Karpas-422 (cell line): Measurements from ENCODE around the gene NADK. TPM values are rescaled to one million over a fixed set of nuclear protein-coding genes. Genes with fewer than 3 reads are reported as not detected.

Source experiments
- DNase-seq: peaks from one replicate; pipeline ENCODE4 v3.0.0-alpha.2; 2015
- H2AFZ ChIP-seq: fragments of 200-600 bp; sonication (generic); 2 replicates; pipeline ENCODE4 v1.6.1; 2014; ENCODE audit warnings: antibody characterized with exemption, low read length, mixed read lengths
- H3K27ac ChIP-seq: fragments of 200-600 bp; sonication (generic); 2 replicates; pipeline ENCODE4 v1.5.1; 2014; ENCODE audit warnings: mild to moderate bottlenecking, low read length, moderate library complexity
- H3K27me3 ChIP-seq: fragments of 200-600 bp; sonication (generic); 2 replicates; pipeline ENCODE4 v1.6.1; 2014; ENCODE audit warnings: low read length, mixed read lengths
- H3K36me3 ChIP-seq: fragments of 200-600 bp; sonication (generic); 2 replicates; pipeline ENCODE4 v1.6.1; 2014; ENCODE audit warnings: low read length, mixed read lengths; ENCODE audit not compliant: insufficient read depth
- H3K4me1 ChIP-seq: fragments of 200-600 bp; sonication (generic); 2 replicates; pipeline ENCODE4 v1.6.1; 2014; ENCODE audit warnings: mild to moderate bottlenecking, low read length, mixed read lengths
- H3K4me2 ChIP-seq: fragments of 200-600 bp; sonication (generic); 2 replicates; pipeline ENCODE4 v1.6.1; 2014; ENCODE audit warnings: low read length, low read depth, mild to moderate bottlenecking; ENCODE audit not compliant: poor library complexity, severe bottlenecking
- H3K4me3 ChIP-seq: fragments of 200-600 bp; sonication (generic); 2 replicates; pipeline ENCODE4 v1.5.1; 2014; ENCODE audit warnings: mild to moderate bottlenecking, antibody characterized with exemption, low read length, mixed read lengths
- H3K79me2 ChIP-seq: fragments of 200-600 bp; sonication (generic); 2 replicates; pipeline ENCODE4 v1.6.1; 2014; ENCODE audit warnings: mild to moderate bottlenecking, low read length, mixed read lengths
- H3K9ac ChIP-seq: fragments of 200-600 bp; sonication (generic); 2 replicates; pipeline ENCODE4 v1.6.0; 2014; ENCODE audit warnings: low read length
- H3K9me2 ChIP-seq: fragments of 200-600 bp; sonication (generic), shearing (Covaris generic); replicated peaks from 2 replicates; pipeline ENCODE4 v1.6.0; 2014; ENCODE audit warnings: mild to moderate bottlenecking, low read length, moderate library complexity; ENCODE audit not compliant: insufficient read depth
- H3K9me3 ChIP-seq: fragments of 300-700, 200-600 bp; sonication (generic); 2 replicates; pipeline ENCODE4 v1.6.1; 2014; ENCODE audit warnings: low read length, mixed read lengths
- H4K20me1 ChIP-seq: fragments of 200-600 bp; sonication (generic); 2 replicates; pipeline ENCODE4 v1.6.1; 2014; ENCODE audit warnings: mild to moderate bottlenecking, antibody characterized with exemption, low read length, low read depth; ENCODE audit not compliant: insufficient read depth
- total RNA-seq: library from RNA; depleted of rRNA; stranded (reverse); fragments of >200 nt; shearing (Covaris generic); gene quantifications from 2 replicates; pipeline ENCODE4 v1.2.3, GENCODE V29; 2014; ENCODE audit warnings: low replicate concordance

Gene NADK
- total RNA-seq, 1 experiment from 2014 or later = 44.3 TPM

DNA sequence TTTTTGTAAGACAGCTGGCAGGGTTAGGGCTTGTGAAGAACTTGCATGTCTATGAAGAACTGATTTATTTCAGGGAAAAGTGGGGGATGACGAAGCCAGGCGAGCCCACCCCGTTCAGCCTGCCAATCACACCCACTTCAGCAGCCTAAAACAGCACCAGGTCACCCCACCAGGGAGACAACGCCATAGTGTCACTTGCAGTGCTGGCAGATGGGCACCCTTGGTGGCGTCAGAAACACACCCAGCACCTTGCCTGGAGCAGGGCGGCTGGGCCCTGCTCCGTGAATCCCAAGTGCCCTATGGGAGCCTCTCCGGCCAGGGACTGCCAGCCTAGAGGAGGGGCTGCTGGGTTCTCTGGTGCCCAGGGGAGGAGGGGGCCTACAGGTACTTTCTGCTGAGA, 5.0 kb upstream of the NADK start:
- Histone ChIP-seq H3K79me2 (0 out of 2 replicates have a peak, but pooled peaks cover 4% of the 10 kb centered on the region), H3K9me3 (no peaks in the 10 kb centered on the region), H3K9ac (peak overlapping the region; percentile 7), H3K27ac (peak overlapping the region; percentile 98), H4K20me1 (no peaks in the 10 kb centered on the region), H3K36me3 (peaks cover 21% of the 10 kb centered on the region), H2AFZ (no peak overlapping the region), H3K4me2 (peak overlapping the region; percentile 13), H3K4me1 (peaks cover 60% of the 10 kb centered on the region), H3K27me3 (no peaks in the 10 kb centered on the region), H3K9me2 (no peaks in the 10 kb centered on the region), H3K4me3 (no peak overlapping the region)
- DNase-seq = no peak

DNA sequence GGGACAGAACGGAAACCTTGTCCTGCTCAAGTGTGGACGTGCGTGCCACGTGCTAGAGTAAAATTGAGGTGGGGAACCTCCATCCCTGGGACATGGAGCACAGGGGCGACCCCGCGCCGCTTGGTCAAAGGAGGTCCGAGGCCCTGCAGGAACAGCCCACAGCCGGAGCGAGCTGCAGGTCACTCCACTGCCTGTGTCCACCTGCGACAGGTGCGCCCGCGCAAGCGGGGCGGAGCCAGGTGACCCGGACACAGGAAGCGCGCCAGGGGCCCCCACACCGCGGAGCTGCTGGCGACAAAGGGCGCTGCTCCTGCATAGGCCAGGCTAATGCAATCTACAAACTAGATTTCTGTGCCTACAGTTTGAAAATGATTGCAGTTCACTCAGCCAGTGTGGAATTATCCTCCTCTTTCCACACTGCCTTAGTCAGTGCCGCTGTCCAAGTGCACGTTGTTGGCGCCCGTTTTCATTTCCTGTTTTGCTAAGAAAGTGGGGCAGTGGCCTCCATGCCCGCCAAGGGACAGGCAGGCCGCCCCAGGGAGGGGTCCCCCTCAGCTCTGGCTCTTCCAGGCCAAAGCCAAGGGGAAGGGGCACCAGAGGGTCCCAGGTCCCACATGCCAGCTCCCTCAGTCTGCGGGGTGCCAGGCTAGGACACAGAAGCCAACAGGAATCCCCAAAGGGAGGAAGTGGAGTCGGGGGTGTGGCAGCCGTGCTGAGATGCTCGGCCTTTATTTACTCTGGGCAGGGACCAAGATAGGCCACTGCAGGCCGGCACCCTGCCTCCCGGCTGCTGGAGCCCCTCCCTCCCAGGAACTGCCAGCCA, 4.3 kb upstream of the NADK start:
- Histone ChIP-seq H3K9me3 (no peaks in the 10 kb centered on the region), H3K9ac (peak overlapping the region; percentile 7; the same call in 1 of the 2 replicates), H2AFZ (no peak overlapping the region), H3K27ac (peak overlapping the region; percentile 98), H3K27me3 (no peaks in the 10 kb centered on the region), H4K20me1 (no peaks in the 10 kb centered on the region), H3K4me2 (peak overlapping the region; percentile 13), H3K79me2 (peaks cover 9% of the 10 kb centered on the region), H3K4me1 (peaks cover 60% of the 10 kb centered on the region), H3K9me2 (no peaks in the 10 kb centered on the region), H3K4me3 (no peak overlapping the region), H3K36me3 (peaks cover 16% of the 10 kb centered on the region)
- DNase-seq = peak; percentile 56

DNA sequence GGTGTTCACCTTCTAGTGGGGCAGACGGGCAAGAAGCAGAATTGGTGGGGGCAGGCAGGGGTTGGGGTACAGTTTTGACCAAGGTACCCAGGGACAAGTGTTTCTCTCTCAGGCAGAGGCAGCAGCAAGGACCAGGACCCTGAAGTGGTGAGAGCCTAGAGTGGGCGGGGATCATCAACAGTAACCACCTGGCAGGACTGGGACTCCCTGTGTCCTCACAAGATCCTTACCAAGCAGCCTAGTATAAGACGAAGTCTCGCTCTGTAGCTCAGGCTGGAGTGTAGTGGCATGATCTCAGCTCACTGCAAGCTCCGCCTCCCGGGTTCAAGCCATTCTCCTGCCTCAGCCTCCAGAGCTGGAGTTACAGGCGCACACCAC, 3.2 kb upstream of the NADK start:
- DNase-seq = no peak
- Histone ChIP-seq H3K27me3 (no peaks in the 10 kb centered on the region), H3K9me3 (no peaks in the 10 kb centered on the region), H4K20me1 (no peaks in the 10 kb centered on the region), H3K36me3 (peaks cover 10% of the 10 kb centered on the region), H3K9me2 (no peaks in the 10 kb centered on the region), H3K4me1 (peaks cover 69% of the 10 kb centered on the region), H3K79me2 (peaks cover 20% of the 10 kb centered on the region), H2AFZ (no peak overlapping the region), H3K27ac (peak overlapping the region; percentile 98), H3K9ac (peak overlapping the region; percentile 79), H3K4me2 (peak overlapping the region; percentile 74), H3K4me3 (peak overlapping the region; percentile 59; the same call in 1 of the 2 replicates)

DNA sequence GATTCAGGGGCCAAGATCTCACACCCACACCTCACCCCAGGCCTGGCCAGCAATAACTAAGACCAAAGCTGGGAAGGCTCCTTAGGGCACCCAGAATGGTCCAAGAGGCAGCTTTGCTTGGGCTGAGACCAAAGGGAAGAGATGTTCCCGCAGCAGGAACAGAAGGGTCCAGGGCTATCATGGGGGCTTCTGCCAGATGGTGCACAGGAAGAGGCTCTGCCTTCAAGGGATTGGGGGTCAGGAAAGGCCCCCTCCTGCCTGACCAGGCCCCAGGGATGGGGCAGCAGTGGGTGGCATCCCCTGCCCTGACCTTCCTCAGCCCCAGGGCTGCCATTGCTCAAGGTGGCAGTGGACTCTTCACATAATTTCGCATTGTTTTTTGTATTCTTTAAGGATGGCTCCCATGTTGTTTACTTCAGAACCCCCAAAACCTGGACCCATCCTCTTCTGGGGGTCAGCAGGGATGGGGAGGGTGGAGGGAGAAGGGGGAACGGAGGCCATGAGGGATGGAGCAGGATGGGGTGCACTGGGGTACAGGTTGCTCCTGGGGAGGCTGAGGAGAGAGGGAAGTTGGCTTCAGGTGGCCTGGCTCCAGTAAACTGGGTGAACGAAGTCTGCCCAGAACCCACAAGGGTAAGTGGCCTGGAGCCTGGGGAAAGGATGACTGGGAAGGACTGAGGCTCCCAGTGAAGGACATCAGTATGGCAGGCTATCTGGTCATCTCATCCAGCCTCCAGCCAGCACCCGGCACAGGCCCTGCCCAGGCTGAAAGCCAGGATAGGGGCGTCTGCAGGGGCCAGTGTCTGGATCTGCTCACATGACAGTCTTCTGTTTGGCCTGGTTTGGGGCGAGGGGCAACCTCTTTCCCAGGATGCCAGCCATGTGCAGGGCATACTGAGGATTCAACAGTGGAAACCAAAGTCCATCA, 2.6 kb upstream of the NADK start:
- H4K20me1 ChIP-seq = peaks cover 3% of the 10 kb centered on the region; the same call in 1 of the 2 replicates
- H3K4me2 ChIP-seq = peak overlapping the region; percentile 74
- no peaks in the 10 kb centered on the region for H3K9me3 ChIP-seq
- peak overlapping the region; percentile 79 for H3K9ac ChIP-seq
- H2AFZ ChIP-seq = no peak overlapping the region
- peak overlapping the region; percentile 98 for H3K27ac ChIP-seq
- DNase-seq = no peak
- H3K9me2 ChIP-seq = no peaks in the 10 kb centered on the region
- no peaks in the 10 kb centered on the region for H3K27me3 ChIP-seq
- H3K36me3 ChIP-seq = peaks cover 9% of the 10 kb centered on the region
- peaks cover 23% of the 10 kb centered on the region for H3K79me2 ChIP-seq
- peaks cover 72% of the 10 kb centered on the region for H3K4me1 ChIP-seq
- peak overlapping the region; percentile 59; the same call in 1 of the 2 replicates for H3K4me3 ChIP-seq

DNA sequence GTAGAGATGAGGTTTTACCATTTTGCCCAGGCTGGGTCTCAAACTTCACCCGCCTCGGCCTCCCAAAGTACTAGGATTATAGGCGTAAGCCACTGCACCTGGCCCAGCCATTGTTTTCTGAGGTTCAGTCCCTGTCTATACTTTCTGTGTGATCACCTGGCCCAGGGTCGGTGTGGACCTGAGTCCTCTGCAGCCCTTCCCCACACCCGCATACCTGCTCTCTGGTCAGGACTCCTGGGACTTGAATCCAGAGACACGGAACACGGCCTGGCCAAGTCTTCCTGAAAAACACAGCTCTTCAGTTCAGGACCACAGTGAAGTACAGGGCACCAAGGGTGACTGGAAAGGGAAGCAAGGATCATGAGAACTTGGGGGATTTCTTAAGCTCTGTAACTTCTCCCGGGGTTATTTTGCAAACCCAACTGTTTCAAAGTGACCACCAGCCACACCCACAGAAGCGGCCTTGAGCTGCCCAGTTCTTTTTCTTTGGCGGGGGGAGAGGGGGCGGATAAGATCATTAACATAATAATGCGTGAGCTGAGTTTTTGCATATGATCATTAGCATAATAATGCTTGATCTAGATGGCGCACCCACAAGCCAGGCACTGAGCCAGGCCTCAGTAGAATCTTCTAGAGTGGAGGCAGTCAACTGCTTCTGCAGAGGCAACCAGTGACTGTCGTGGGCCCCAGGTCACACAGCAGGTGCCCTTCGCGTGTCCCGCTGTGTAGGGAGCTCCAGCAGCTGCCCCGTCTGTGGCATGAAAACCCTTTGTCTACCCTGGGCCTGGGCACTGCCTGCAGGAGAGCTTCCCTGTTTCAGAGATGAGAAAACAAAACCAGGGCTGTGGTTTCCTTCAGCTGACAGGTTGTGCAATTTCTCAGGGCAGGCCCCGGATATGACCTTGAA, 1.7 kb upstream of the NADK start:
- no peak overlapping the region for H2AFZ ChIP-seq
- peak overlapping the region; percentile 79 for H3K9ac ChIP-seq
- peaks cover 79% of the 10 kb centered on the region for H3K4me1 ChIP-seq
- no peaks in the 10 kb centered on the region for H3K9me2 ChIP-seq
- H3K27ac ChIP-seq = peak overlapping the region; percentile 98
- peak overlapping the region; percentile 59 for H3K4me3 ChIP-seq
- peaks cover 11% of the 10 kb centered on the region; the same call in 1 of the 2 replicates for H4K20me1 ChIP-seq
- no peaks in the 10 kb centered on the region for H3K9me3 ChIP-seq
- peak; percentile 88 for DNase-seq
- peak overlapping the region; percentile 74 for H3K4me2 ChIP-seq
- H3K36me3 ChIP-seq = peaks cover 19% of the 10 kb centered on the region
- peaks cover 32% of the 10 kb centered on the region for H3K79me2 ChIP-seq
- no peaks in the 10 kb centered on the region for H3K27me3 ChIP-seq

DNA sequence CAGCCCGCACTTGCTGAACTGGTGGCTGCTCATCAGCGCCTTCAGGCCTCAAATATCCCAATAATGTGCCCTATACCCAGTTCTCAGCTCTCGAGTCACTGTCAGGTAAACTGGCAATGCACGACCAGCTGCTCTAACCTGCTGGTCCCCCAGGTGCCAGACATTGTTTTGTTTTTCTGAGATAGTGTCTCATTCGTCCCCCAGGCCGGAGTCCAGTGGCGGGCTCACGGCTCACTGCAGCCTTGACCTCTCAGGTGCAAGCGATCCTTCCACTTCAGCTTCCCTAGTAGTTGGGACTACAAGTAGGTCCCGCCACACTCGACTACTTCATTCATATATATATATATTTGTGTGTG, 1.0 kb upstream of the NADK start:
- Histone ChIP-seq H2AFZ (no peak overlapping the region), H3K9me2 (no peaks in the 10 kb centered on the region), H3K4me3 (peak overlapping the region; percentile 59), H4K20me1 (peaks cover 15% of the 10 kb centered on the region; the same call in 1 of the 2 replicates), H3K4me1 (peaks cover 75% of the 10 kb centered on the region), H3K9ac (peak overlapping the region; percentile 79), H3K79me2 (peaks cover 38% of the 10 kb centered on the region), H3K9me3 (no peaks in the 10 kb centered on the region), H3K4me2 (peak overlapping the region; percentile 74), H3K36me3 (peaks cover 24% of the 10 kb centered on the region), H3K27ac (peak overlapping the region; percentile 98), H3K27me3 (no peaks in the 10 kb centered on the region)
- DNase-seq = no peak

DNA sequence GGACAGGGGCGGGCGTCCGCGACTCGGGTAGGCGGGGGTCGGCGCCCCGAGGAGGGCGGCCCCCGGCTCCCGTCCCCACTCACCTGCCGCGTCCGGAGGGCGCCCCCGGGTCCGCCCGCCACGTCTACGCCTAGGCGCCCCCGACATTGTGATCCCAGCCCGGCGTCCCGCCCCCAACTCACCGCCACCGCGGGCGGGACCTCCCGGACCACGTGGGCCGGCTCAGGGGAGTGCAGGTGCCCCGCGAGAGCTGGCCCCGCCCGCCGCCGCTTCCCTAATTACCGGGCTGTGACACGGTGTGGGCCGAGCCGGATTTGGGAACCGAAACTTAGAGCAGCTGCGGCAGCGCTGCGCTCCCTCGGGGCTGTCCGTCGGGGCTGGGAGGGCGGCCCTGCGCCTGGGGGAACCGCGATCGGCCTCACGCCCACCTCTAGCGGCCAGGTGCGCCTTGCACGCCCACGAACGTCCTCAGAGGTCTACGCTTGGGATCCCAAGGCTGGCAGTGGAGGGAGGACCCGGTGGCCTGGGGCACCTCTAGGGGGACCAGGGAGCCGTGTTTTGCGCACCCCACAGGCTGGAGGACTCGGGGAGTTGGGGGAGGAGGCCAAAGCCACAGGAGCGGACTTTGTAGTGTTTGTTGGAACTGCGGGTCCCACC, 521 bp upstream of the NADK start:
- Histone ChIP-seq H2AFZ (no peak overlapping the region), H3K27me3 (no peaks in the 10 kb centered on the region), H3K4me3 (peak overlapping the region; percentile 97), H3K36me3 (peaks cover 26% of the 10 kb centered on the region), H3K9ac (peak overlapping the region; percentile 100), H3K27ac (peak overlapping the region; percentile 98), H3K79me2 (peaks cover 42% of the 10 kb centered on the region), H3K9me3 (no peaks in the 10 kb centered on the region), H3K4me1 (peaks cover 74% of the 10 kb centered on the region), H3K4me2 (peak overlapping the region; percentile 74), H4K20me1 (peaks cover 18% of the 10 kb centered on the region; the same call in 1 of the 2 replicates), H3K9me2 (no peaks in the 10 kb centered on the region)
- DNase-seq = peak; percentile 99
